Measurements from ENCODE around the gene HSPE1.

DNA sequence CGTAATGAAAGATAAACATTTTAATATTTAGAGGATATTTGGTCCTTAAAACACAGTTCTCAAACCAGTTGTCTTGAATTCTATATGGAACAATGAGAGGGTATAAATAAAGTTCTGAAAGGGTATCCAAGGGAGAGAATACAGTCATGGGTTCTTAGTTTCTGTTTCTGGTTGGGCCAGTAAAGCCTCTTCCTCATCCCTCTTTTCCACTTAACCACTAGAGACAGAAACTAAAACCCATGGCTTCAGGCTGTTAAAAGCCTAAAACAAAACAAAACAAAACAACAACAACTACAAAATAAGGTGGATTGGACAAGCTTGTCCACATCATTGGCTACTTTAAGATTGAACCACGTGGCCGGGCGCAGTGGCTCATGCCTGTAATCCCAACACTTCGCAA is 28.0 kb upstream of the HSPE1 start:
- TF ChIP-seq POLR2AphosphoS5 (IDR thresholded peaks at IDR 0.05) (no peak), POLR2A (IDR thresholded peaks at IDR 0.05) (no peak)
- TF ChIP-seq, protein P1, sequence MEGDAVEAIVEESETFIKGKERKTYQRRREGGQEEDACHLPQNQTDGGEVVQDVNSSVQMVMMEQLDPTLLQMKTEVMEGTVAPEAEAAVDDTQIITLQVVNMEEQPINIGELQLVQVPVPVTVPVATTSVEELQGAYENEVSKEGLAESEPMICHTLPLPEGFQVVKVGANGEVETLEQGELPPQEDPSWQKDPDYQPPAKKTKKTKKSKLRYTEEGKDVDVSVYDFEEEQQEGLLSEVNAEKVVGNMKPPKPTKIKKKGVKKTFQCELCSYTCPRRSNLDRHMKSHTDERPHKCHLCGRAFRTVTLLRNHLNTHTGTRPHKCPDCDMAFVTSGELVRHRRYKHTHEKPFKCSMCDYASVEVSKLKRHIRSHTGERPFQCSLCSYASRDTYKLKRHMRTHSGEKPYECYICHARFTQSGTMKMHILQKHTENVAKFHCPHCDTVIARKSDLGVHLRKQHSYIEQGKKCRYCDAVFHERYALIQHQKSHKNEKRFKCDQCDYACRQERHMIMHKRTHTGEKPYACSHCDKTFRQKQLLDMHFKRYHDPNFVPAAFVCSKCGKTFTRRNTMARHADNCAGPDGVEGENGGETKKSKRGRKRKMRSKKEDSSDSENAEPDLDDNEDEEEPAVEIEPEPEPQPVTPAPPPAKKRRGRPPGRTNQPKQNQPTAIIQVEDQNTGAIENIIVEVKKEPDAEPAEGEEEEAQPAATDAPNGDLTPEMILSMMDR (IDR thresholded peaks at IDR 0.05) = no peak
